GM12801 (cell line): ENCODE results near the gene SPOCK1.

Experiments used
- TF ChIP-seq, protein P1 (sequence below): IDR thresholded peaks from one replicate; pipeline ENCODE4 v1.5.1; 2011; ENCODE audit warnings: control low read depth; ENCODE audit not compliant: insufficient read length; ENCODE audit errors: extremely low read depth

SPOCK1 gene

DNA sequence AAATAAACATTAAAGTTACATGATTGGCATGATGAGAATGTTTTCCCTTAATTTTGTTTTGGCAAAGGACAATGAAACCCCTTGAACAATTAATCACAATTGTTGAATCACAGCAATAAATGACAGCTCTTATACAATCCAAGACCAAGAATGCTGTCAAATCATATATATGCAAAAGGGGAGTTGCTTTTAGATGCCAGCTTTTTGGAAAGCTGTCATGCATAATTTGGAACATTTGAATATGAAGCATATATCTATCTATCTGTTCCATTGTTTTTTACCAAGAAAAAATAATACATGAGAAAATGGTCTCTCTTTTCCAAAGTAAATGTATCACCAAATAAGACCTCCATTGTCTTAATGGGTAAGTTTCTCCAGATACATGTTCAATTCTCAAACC is 44.5 kb downstream of the SPOCK1 start:
- TF ChIP-seq, protein P1, sequence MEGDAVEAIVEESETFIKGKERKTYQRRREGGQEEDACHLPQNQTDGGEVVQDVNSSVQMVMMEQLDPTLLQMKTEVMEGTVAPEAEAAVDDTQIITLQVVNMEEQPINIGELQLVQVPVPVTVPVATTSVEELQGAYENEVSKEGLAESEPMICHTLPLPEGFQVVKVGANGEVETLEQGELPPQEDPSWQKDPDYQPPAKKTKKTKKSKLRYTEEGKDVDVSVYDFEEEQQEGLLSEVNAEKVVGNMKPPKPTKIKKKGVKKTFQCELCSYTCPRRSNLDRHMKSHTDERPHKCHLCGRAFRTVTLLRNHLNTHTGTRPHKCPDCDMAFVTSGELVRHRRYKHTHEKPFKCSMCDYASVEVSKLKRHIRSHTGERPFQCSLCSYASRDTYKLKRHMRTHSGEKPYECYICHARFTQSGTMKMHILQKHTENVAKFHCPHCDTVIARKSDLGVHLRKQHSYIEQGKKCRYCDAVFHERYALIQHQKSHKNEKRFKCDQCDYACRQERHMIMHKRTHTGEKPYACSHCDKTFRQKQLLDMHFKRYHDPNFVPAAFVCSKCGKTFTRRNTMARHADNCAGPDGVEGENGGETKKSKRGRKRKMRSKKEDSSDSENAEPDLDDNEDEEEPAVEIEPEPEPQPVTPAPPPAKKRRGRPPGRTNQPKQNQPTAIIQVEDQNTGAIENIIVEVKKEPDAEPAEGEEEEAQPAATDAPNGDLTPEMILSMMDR = no peak

DNA sequence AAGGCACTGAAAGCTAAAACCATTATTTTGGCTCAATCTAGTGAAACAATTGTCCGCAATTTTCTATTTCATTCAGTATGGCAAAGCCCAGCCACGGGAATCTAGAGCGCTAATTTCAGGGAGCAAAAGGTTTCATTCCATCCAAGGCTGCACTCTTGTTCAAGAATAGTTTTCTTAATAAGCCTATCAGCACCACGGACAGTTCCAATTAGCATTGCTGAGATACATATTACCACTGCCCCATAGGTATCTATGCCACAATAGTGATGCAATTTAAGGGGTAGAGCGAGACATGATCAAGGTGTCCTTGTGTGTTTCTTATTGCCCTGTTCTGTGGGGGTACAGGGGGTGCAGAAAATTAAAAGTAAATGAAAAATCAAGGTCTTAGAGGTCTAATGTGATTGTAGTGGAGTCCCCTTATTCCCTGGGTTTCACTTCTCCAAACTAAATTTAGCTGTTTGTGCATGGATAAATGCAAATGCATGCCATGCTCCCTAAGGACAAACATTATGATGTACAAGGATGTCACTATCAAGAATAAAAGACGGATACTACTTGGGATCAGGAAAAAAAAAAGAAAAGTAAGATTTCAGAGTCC is 45.5 kb downstream of the SPOCK1 start:
- TF ChIP-seq, protein P1 = no peak

DNA sequence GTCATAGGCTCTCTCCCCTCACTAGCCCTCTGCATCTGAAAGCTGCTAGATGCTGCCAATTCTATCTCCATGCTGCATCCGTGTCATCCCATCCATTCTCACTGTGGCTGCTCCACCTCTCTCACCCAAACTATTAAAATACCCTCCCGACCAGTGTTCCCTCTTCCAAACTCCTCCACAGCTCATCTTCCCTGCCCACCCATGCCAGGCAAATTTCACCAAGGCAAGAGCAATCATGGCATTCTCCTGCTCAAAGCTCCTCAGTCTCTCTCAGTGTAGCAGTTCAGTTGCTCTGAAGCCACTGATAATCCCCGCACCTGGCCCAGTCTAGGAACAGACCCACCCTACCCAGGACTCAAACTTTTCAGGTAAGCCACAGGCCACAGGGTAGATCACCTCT is 48.4 kb downstream of the SPOCK1 start:
- TF ChIP-seq, protein P1 = no peak

DNA sequence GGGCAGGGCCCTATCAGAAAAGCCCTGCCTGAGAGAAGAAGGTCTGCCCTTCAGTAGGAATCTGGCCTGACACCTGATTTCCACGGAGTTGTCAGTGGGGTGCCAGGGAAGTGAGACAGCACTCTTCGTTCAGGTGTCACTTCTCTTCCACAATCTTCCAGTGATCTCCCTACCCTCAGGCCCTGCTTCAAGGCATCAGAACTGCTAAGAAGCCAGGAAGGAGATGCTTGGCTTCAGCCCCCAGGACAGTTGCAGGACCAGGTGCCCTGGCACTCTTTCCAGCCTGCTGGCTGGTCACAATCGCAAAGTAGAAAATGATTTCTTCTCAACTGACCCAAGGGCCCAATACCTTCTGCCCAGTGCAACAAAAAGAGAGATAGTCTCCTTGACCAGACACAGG is 50.3 kb downstream of the SPOCK1 start:
- TF ChIP-seq, protein P1 = no peak

DNA sequence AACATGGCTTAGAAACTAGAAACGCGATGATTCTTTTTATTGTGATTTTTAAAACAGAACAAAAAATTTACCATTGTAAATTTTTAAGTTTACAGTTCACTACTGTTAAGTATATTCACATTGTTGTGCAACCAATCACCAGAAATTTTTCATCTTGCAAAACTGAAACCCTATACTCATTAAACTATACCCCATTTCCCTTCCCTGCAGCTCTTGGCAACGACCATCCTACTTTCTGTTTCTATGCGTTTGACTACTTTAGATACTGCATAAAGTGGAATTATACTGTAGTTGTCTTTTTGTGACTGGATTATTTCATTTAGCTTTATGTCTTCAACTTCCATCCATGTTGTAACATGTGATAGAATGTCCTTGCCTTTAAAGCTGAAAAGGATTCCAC is 52.5 kb downstream of the SPOCK1 start:
- TF ChIP-seq, protein P1 = no peak

DNA sequence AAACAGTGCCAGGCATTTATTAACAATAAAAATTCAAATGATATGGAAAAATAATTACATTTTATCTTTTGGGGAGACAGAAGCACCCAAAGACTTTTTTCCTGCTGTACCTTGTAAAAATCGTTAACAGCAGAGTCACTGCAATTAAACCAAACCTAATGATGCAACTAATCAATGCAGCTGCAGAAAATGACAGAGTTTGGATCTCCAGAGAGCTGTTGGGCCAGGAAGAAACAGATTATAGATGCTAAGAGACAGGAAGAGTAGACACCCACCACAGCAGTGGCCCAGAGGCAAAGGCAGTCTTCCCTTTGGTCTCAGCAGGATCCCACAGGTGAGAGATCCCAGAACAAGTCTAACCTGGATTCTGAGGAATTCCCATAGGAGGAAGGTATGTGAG is 53.0 kb downstream of the SPOCK1 start:
- TF ChIP-seq, protein P1 = no peak

DNA sequence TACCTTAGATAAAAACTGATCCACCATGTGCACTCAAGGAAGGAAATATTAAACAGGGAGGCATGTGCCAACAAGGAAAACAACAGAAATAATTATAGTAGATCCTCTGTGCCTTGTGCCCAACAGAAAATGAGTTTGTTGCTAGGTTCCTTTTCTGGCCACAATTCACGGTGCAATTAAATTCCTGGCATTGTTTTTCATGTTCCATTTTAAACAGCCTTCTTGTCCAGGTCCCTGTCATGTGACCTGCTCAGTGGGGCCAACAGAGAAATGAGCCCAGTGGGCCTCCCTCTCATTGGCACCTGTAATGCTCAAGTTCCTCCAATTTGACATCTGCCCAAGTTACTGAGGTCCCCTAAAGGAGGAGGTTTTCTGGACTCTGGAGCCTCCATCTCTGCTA is 56.5 kb downstream of the SPOCK1 start:
- TF ChIP-seq, protein P1 = no peak
